LoVo (cell line): ENCODE data around the gene CXorf66.
"Not testable (repeated sequence)": the region's sequence is repeated elsewhere in the genome, so short reads cannot be mapped to it uniquely, and the experiment has no call there.

Experiments
- DNase-seq: peaks from one replicate; pipeline ENCODE4 v3.0.0-alpha.2; 2016; ENCODE audit warnings: low spot score

Gene CXorf66

GRCh38 chrX:139965421-139965820 lies at the start of gene CXorf66:
Gene CXorf66 (minus strand): TSS chrX:139965521. CDS start chrX:139965496, 25 bp downstream.
- DNase-seq = no peak

GRCh38 chrX:139982856-139983255 lies 17.5 kb upstream of the CXorf66 start:
- no peak for DNase-seq

GRCh38 chrX:139974471-139974870 lies 9.2 kb upstream of the CXorf66 start:
- DNase-seq = no peak

GRCh38 chrX:139972629-139973624 lies 7.6 kb upstream of the CXorf66 start:
- no peak for DNase-seq

- no peak for DNase-seq
These were observed 6.8 kb upstream of the CXorf66 start for GRCh38 chrX:139972113-139972512.

GRCh38 chrX:139971394-139971749 lies 6.1 kb upstream of the CXorf66 start:
- DNase-seq = no peak

GRCh38 chrX:139969286-139969685 lies 4.0 kb upstream of the CXorf66 start:
- no peak for DNase-seq

GRCh38 chrX:139967750-139968149 lies 2.4 kb upstream of the CXorf66 start:
- DNase-seq = no peak

GRCh38 chrX:139967300-139967699 lies 2.0 kb upstream of the CXorf66 start:
- DNase-seq = no peak

GRCh38 chrX:139966159-139966558 lies 838 bp upstream of the CXorf66 start:
- not testable (repeated sequence) for DNase-seq

GRCh38 chrX:139961091-139961490 lies 4.2 kb downstream of the CXorf66 start:
- DNase-seq = not testable (repeated sequence)

GRCh38 chrX:139949703-139950102 lies 15.6 kb downstream of the CXorf66 start:
- DNase-seq = no peak

GRCh38 chrX:139945075-139945474 lies 20.2 kb downstream of the CXorf66 start:
- no peak for DNase-seq

- no peak for DNase-seq
These were observed 29.1 kb downstream of the CXorf66 start for GRCh38 chrX:139936259-139936658.

- DNase-seq = peak; percentile 34
These were observed 31.4 kb downstream of the CXorf66 start for GRCh38 chrX:139933904-139934303.

- DNase-seq = peak; percentile 66
These were observed 32.2 kb downstream of the CXorf66 start, which contains the start of gene ATP11C for GRCh38 chrX:139932901-139933796. Gene ATP11C (minus strand): TSS chrX:139933053. CDS start chrX:139932042, 1,011 bp downstream.

- DNase-seq = peak; percentile 20
These were observed 33.0 kb downstream of the CXorf66 start for GRCh38 chrX:139932073-139932900.

GRCh38 chrX:139931646-139932072 lies 33.7 kb downstream of the CXorf66 start:
- DNase-seq = peak; percentile 1

GRCh38 chrX:139930916-139931645 lies 34.2 kb downstream of the CXorf66 start:
- DNase-seq = peak; percentile 1

GRCh38 chrX:139930401-139930800 lies 34.9 kb downstream of the CXorf66 start:
- no peak for DNase-seq

- no peak for DNase-seq
These were observed 35.4 kb downstream of the CXorf66 start for GRCh38 chrX:139929876-139930275.
